ENCODE data around the gene CARD11.
A peak's percentile ranks its signal among the peaks of the same experiment; 100 is the strongest.

CARD11 gene

DNA sequence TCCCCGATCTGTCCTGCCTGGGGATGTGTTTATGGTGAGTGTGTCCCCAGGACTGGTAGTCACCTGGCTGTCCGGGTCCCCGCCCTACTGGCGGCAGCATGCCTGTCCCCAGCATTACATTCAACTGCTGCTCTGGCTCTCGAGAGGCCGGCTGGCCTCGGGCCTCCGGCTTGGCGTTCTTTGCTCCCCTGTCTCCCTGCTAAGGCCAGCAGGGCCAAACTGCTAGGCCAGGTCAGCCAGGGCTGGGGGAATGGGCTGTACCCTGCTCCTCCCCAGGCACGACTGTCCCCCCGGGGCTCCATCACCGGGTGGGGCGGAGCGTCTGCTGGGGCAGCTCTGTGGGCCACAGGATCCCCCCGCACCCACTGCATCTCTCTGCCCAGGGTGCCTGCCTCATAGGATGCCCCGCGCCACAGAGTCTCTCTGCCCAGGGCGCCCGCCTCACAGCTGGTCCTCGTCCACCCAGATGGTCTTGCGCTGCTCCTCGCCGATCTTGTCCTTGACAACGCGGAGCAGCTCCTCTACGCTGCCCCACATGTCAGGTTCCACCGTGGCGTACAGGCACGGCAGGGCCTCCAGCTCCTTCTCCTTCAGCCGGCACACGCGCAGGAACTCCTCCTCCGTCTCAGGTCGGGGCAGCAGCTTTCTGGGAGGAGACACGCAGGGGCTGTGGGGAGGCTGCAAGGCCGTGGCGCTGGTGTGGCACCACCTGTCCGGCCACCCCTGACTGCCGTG, 137.3 kb downstream of the CARD11 start:
- no peak for DNase-seq (ENCODE audit: low read depth in 2 of 2)

DNA sequence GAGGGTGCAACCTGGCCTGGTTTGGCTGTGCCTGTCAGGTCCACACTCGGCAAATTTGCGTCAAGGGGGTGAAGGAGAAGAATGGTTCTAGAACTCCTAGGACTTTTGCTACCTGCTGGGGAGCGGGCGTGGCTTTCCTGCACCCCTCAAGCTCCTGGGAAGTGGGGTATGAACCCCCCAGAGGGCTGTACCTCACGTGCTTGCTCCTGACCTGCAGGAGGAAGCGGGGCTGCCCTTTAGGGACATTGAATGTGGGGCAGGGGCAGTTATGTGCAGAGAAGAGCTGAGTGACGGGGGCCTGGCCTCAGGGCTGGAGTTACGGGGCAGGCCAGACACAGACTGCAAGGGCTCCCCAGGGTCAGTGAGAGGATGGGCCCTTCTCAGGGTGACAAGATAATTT, 138.2 kb downstream of the CARD11 start:
- no peak for DNase-seq (ENCODE audit: low read depth in 2 of 2)

DNA sequence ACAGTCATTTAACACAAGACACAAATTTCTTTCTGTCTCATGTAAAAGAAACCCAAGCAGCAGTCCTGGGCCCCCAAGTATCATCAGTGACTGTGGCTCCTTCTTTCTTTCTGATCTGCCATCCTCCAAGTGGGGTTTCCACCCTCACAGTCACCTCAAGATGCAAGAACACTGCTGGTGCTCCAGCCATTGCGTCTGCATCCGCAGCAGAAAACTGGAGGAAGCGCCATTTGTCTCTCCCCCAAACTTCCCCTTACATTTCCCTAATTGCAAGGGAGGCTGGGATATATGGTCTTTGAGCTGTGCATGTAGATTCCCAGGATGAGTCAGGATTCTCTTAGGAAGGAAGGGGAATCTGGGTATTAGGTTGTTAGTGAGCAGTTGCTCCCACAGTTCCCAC, 138.6 kb downstream of the CARD11 start:
- no peak for DNase-seq (ENCODE audit: low read depth in 2 of 2)

DNA sequence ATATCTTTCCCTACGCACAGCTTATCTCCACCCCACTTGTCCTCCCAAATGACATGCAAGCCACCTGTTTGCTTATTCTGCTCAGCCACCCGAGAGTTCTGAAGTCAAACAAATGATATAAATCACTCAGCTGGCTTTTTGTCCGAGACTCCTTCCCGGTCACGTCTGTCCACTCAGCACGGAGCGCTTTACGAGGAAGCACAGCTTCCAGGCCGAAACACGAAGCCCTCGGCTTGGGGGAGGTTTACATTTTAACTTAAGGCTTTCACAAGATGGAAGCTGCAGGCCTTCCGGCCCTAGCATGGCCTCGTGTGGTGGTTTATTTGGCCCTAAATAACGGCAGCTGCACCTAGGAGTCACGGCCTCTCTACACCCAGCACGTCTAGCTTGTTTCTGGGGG, 139.5 kb downstream of the CARD11 start:
- no peak for DNase-seq (ENCODE audit: low read depth in 2 of 2)

GRCh38 chr7:2903682-2904162, 139.9 kb downstream of the CARD11 start:
- DNase-seq (ENCODE audit: low read depth in 2 of 2), result no peak

DNA sequence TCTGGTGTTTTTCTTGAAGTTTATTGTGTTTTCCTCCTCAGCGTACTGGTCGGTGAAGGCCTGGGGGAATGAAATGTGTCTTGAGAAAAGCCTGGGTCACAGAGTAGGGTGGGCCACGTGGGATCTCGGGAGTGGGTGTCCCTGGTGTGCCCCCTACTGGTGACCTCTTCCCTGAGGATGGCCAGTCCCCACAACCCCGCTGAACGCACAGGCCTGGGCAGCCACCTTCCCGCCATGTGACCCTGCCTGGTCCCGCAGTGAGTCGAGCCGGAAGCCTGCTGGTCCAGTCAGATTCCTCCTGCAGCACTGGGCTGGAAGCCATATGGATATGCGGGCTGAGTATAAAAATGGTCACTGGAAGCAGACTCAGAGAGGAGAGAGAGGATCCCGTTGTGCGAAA, 146.6 kb downstream of the CARD11 start:
- DNase-seq (ENCODE audit: low read depth in 2 of 2), result no peak

GRCh38 chr7:2896131-2896530, 147.5 kb downstream of the CARD11 start:
- DNase-seq (ENCODE audit: low read depth in 2 of 2), result no peak

DNA sequence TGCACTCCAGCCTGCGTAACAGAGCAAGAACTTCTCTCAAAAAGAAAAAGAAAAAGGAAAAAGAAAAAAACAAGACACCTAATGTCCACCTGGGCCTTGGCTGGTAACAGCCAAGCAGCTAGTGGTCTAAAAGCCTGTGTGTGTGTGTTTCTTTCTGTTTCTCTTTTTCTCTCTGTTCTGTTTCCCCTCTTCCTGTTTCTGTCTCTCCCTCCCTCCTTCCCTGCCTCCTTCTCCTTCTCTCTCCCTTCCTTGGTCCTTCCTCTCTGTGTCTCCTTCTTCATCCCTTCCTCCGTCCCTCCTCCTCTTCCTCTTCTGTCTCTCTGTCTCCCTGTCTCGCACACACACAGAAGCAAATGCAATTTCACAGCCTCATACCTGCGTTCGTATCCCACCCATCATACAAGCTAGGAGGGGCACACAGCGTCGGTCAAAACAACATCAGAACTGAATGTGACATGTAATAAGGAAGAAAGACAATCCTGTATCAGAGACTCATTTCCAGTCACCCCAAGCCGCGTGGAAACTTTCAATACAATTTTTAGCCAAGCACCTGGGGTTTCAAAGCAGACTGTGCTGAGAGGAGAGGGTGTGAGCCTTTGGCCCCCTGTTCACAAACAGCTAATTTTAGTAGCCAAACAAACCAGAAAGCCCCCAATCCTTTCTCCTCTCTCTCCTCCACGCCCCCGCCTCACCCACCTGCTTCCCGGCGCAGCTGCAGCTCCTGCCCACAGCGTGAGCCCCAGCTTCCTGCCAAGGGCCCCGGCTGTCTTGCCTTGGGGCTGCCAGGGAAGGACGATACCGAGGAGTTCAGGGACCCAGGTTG, 149.3 kb downstream of the CARD11 start:
- DNase-seq (ENCODE audit: low read depth in 2 of 2), result peak in 1 of 2 donors; percentile 23

- DNase-seq (ENCODE audit: low read depth in 2 of 2), result no peak
Observed at GRCh38 chr7:2893411-2893861, 150.2 kb downstream of the CARD11 start.

GRCh38 chr7:2892549-2892948, 151.1 kb downstream of the CARD11 start:
- no peak for DNase-seq (ENCODE audit: low read depth in 2 of 2)

GRCh38 chr7:2887816-2888215, 155.9 kb downstream of the CARD11 start:
- no peak for DNase-seq (ENCODE audit: low read depth in 2 of 2)

DNA sequence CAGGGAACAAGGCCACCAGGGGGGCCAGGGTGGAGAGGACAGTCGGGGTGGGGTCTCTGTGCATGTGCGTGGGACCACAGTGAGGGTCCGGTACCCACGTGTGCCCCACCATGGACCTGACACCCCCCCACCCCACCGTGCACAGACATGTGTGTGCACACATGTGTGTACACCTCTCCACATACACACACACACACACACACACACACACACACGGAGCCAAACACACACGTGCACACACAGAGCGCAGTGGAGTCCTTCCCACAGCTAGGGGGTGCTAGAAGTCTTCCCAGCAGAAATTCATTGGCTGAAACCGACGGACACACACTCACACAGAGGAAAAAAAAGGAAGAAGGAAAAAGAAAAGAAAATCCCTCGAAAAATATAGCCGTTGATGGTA, 156.8 kb downstream of the CARD11 start:
- DNase-seq (ENCODE audit: low read depth in 2 of 2), result no peak

DNA sequence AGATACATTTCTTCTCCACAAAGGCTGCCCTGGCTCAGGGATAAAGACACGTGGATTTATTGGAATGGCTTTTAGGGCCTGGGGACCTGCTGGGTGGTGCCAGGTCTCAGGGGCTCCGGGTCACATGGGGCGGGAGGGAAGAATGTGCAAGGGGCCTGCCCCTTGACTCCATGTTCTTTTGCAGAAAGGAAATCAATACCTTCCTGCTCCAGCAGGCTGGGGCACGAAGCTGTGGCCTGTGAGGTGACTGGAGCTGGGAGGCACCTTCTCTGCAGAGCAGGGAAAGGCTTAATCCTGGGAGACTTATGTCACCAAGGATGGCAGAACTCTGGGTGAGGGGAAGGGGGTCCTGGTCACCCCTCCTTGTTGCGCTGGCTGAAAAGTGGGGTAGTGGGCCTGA, 157.3 kb downstream of the CARD11 start:
- no peak for DNase-seq (ENCODE audit: low read depth in 2 of 2)

- no peak for DNase-seq (ENCODE audit: low read depth in 2 of 2)
Observed at GRCh38 chr7:2884161-2884560, 159.5 kb downstream of the CARD11 start.

DNA sequence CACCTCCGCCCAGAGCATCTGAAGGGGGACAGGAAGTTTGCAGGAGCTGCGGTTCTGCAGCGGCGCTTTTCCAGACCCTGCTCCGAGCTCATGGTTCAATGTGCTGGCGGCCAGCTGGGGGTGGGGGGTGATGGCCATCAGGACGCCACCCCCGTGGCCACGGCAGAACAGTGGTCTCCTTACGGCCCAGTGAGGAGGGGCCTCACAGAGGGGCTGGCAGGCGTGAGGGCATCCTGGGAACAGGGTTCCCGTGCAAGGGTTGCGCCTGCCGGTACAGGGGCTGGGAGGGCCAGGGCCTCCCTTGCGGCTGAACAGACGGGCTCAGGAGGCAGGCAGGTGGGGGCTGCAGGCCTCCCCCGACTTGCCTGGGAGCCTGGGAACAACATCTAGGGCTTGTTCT, 160.6 kb downstream of the CARD11 start:
- DNase-seq (ENCODE audit: low read depth in 2 of 2), result no peak

- no peak for DNase-seq (ENCODE audit: low read depth in 2 of 2)
Observed at GRCh38 chr7:2882111-2882510, 161.6 kb downstream of the CARD11 start.

- DNase-seq (ENCODE audit: low read depth in 2 of 2), result no peak
Observed at GRCh38 chr7:2880874-2881533, 162.7 kb downstream of the CARD11 start.

DNA sequence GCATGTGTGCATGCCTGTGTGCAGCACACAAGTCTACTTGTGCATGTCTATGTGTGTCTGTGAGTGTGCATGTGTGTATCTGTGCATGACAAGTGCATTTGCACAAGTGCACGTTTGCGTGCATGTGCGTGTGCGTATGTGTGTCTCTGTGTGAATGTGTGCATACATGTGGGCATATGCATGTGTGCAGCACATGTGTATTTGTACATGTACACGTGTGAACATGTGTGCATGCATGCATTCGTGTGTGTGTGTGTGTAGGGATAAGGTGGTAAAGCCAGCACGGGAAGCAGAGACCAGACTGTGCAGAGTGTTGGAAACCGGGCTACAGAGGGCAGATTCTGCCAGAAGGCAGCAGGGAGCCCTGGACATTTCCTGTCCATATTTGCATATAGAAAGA, 163.6 kb downstream of the CARD11 start:
- DNase-seq (ENCODE audit: low read depth in 2 of 2), result no peak

DNA sequence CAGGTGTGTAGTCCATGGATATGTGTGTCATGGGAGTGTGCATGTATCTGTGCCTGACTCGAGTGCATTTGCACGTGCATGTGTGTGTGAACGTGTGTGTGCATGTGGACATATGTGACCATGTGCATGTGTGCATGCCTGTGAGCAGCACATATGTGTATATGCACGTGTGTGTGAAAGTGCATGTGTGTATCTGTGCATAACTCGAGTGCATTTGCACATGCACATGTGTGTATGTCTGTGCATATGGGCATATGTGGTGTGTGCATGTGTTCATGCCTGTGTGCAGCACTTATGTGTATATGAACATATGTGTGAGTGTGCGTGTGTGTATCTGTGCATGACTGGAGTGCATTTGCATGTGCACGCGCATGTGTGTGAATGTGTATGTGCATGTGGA, 164.3 kb downstream of the CARD11 start:
- DNase-seq (ENCODE audit: low read depth in 2 of 2), result no peak

DNA sequence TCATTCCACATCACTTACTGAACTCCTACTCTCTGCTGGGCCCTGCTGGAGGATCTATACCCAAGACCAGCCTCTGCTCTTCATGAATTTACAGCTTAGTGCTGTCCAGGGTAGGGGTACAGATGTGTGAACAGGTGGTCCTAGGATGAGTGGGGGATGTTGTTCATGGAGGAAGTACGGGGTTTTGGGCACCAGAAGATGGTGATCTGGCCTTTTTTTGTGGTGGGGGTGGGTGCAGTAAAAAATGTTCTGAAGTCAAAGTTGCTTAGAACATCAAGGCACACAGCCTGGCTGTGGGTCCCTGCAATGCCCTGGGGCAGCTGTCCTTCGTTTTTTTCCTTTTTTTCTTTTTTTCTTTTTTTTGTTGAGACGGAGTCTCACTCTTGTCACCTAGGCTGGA, 165.4 kb downstream of the CARD11 start:
- DNase-seq (ENCODE audit: low read depth in 2 of 2), result no peak

DNA sequence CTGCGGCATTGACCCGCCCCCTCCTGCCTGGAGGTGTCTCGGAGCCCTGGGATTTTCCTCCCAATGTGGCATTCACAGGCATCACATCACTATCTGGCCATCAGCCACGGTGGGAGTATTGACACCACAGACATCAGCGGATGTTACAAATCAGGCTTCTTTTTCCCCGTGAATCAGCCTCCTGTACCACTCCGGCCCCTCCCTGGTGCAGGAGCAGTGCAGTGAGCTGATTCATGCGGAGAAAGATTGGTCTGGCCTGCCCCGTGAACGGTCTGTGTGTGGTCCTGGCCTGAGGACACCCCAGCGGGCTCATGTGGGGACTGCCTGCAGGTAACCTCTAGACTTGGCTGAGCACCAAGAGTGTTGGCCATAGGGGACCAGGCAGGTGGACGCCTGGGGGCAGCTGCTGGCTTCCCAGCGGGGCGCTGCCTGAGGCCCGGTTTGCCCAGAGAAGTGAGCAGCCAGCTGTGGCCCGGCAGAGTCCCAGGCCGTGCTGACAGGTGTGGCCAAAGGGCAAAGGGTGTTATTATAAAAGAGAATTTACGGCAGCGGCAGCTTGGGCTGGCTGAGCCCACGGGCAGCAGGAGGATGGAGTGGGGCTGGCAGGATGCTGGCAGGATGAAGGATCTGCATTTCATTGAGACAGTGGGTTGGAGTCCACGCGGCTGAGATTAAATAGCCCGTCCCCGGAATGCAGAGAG, 167.5 kb downstream of the CARD11 start:
- DNase-seq (ENCODE audit: low read depth in 2 of 2), result no peak
